SIG-M5 (cell line): ENCODE measurements around the gene ATG9A.
"Not testable (repeated sequence)": the region's sequence is repeated elsewhere in the genome, so short reads cannot be mapped to it uniquely, and the experiment has no call there.

Source experiments
- DNase-seq: peaks from one replicate; lab custom pipeline; 2025; lab: John Stamatoyannopoulos, UW

ATG9A gene

DNA sequence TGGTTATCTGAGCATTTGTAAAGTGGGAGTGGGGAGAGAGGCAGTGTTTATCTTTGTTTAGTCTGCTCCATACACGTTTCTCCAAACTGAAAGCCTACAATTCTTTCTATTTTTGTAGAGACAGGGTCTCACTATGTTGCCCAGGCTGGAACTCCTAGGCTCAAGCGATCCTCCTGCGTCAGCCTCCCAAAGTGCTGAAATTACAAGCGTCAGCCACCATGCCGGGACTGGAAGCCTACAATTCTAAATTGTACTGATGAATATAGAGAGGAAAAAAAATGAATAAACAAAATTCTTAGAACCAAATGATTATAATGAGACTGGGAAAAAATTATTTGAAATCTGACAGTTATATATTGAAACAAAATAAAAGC, 24.3 kb downstream of the ATG9A start:
- DNase-seq, result no peak

DNA sequence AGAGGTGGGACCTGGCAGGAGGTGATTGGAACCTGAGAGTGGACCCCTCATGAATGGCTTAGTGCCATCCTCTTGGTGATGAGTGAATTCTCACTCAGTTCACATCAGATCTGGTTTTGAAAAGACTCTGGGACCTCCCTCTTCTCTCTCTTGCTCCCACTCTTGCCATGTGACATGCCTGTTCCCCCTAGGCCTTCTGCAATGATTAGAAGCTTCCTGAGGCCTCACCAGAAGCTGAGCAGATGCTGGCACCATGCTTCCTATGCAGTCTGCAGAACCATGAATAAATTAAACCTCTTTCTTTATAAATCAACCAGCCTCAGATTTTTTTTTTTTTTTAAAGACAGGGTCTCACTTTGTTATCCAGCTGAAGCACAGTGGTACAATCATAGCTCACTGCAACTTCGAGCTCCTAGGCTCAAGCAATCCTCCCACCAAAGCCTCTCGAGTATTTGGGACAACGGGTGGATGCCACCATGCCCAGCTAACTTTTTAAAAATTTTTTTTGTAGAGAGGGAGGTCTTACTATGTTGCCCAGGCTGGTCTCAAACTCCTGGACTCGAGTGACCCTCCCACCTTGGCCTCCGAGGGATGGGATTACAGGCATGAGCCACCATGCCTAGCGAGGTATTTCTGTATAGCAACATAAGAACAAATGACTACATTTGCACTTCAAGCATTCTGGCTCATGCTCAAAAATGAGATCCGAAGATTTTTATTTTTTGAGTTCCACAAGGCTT, 24.8 kb downstream of the ATG9A start:
- no peak for DNase-seq

DNA sequence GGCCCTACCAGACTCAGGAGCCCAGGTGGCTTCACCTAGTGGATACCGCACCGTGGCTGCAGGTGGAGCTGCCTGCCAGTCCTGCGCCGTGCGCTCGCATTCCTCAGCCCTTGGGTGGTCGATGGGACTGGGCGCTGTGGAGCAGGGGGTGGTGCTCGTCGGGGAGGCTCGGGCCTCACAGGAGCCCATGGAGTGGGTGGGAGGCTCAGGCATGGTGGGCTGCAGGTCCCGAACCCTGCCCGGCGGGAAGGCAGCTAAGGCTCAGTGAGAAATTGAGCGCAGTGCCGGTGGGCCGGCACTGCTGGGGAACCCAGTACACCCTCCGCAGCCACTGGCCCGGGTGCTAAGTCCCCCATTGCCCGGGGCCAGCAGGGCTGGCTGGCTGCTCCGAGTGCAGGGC, 28.1 kb downstream of the ATG9A start:
- not testable (repeated sequence) for DNase-seq

DNA sequence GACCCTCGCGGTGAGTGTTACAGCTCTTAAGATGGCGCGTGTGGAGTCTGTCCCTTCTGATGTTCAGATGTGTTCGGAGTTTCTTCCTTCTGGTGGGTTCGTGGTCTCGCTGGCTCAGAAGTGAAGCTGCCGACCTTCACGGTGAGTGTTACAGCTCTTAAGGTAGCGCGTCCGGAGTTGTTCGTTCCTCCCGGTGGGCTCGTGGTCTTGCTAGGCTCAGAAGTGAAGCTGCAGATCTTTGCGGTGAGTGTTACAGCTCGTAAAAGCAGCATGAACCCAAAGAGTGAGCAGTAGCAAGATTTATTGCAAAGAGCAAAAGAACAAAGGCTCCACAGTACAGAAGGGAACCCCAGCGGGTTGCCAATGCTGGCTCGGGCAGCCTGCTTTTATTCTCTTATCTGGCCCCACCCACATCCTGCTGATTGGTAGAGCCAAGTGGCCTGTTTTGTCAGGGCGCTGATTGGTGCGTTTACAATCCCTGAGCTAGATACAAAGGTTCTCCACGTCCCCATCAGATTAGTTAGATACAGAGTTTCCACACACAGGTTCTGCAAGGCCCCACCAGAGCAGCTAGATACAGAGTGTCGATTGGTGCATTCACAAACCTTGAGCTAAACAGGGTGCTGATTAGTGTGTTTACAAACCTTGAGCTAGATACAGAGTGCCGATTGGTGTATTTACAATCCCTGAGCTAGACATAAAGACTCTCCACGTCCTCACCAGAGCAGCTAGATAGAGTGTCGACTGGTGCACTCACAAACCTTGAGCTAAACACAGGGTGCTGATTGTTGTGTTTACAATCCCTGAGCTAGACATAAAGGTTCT, 28.7 kb downstream of the ATG9A start:
- DNase-seq, result not testable (repeated sequence)

DNA sequence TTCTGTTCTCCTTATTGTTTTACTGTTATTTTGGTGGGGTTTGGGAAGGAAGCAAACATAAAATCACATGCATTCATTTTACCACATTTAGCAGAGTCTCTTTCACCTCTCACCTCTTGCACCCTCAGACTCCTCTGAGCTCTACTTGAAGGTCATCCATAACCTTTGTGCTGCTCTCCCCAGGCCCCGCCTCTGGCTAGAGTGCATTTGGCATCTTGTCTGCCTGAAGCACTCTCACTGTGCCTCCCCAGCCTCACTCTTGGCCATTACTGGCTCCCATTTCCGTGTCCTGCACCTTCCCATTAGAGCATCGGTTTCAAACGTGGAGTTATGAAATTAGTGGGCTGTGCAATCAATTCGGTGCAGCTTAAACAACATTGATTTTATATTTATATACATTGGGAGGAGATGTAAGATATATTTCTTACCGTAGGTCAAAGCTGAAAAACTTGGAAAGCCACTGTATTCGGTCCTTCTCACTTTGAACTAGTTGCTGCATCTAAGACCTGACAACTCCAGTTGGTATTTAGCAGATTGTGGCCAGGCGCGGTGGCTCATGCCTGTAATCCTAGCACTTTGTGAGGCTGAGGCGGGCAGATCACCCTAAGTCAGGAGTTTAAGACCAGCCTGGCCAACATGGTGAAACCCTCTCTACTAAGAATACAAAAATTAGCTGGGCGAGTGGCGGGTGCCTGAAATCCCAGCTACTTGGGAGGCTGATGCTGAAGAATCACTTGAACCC, 29.8 kb downstream of the ATG9A start:
- DNase-seq, result no peak

DNA sequence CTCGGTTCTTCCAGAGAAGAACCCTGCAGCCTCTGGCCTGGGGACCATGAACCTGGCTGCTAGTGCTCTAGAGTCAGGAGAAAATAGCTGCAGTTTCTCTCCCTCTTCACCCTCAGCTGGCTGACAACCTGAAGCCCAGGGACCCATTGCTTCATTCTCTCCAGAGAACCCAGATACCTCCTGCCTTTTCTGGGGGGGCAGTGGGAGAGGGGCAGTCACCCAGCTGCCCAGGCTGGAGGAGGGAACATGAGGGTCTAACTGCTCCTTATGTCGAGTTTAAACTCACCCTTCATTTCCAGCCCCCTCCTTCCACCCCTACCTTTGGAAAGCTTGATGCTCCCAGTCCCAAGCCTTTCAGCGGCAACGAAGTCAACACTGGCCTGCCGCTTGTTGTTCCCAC, 30.5 kb downstream of the ATG9A start:
- no peak for DNase-seq

DNA sequence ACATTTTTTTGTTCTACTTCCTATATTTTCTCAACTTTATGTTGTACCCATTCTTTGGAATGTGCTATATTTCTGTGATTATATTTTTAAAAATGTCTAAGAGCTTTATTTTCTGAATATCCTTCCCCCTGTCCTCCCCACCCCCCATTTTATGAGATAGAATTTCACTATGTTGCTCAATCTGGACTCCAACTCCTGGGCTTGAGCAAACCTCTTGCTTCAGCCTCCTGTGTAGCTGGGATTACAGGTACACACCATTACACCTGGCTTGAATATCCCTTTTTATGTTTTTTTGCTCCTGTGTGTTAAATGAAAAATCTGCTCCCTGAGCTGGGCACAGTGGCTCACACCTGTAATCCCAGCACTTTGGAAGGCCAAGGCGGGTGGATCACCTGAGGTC, 32.0 kb downstream of the ATG9A start:
- no peak for DNase-seq

DNA sequence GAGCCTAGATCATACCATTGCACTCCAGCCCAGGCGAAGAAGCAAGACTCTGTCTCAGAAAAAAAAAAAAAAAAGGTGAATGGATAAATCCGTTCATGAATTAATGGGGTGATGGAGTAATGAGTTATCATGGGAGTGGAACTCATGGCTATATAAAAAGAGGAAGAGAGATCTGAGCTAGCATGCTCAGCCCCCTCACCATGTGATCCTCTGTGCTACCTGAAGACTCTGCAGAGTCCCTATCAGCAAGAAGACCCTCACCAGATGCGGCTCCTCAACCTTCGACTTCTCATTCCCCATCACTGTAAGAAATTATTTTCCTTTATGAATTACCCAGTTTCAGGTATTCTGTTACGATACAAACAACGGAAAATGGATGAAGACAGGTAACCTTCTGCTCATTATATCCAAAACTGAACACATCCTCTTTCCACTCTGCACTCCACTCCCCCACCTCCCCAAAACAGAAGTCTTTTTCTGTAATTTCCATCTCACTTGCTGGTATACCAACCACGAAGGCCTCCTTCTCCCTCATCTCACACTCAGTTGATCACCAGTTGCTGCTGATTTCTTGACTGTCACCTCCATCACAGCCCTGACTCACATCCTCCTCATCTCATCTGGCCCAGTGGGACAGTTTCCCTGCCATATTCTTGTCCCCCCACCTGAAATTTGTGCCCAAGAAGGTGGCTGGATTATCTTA, 42.5 kb downstream of the ATG9A start:
- no peak for DNase-seq

DNA sequence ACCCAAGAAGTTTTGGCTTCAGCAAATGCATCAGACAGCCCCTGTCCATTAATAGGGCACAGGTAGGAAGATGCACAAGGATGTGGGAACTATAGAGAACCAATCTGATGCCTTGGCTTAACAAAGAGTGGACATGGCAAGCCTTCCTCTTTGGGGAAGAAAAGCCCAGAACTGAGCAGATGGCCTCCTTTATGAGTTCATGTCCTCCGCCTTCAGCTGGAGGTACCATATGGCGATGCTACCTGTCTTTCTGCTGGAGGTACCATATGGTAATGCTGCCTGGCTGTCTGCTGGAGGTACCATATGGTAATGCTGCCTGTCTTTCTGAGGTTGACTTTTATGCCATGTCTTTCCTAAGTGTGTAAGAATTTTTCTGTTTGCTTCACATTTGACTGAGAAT, 45.3 kb downstream of the ATG9A start:
- DNase-seq, result no peak

DNA sequence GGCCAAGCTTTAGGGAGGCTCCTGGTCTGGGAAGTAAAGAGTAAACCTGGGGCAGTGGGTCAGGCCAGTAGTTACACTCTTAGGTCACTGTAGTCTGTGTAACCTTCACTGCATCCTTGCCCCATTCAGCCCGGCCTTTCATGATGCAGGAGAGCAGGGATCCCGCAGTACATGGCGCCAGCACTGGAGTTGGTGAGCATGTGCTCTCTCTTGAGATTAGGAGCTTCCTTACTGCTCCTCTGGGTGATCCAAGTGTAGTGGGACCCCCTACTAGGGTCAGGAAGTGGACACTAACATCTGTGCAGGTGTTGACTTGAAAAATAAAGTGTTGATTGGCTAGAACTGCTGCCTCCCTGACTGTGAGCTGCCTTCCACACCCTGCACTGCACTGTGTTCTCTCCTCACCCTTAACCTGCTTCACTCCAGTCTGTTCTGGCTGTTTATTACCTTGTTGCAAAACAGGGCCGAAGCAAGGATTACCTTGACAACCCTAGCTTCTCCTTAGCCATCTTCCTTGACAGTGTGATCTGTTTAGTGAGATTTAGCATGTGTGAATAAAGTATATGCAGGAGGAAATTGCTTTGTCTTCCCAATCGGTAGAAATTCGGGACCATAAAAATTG, 46.2 kb downstream of the ATG9A start:
- no peak for DNase-seq

DNA sequence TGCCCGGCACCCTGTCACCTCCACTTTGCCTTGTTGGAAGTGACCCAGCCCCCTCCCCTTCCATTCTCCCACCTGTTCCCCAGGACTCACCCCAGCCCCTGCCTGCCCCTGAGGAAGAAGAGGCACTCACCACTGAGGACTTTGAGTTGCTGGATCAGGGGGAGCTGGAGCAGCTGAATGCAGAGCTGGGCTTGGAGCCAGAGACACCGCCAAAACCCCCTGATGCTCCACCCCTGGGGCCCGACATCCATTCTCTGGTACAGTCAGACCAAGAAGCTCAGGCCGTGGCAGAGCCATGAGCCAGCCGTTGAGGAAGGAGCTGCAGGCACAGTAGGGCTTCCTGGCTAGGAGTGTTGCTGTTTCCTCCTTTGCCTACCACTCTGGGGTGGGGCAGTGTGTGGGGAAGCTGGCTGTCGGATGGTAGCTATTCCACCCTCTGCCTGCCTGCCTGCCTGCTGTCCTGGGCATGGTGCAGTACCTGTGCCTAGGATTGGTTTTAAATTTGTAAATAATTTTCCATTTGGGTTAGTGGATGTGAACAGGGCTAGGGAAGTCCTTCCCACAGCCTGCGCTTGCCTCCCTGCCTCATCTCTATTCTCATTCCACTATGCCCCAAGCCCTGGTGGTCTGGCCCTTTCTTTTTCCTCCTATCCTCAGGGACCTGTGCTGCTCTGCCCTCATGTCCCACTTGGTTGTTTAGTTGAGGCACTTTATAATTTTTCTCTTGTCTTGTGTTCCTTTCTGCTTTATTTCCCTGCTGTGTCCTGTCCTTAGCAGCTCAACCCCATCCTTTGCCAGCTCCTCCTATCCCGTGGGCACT, 46.9 kb downstream of the ATG9A start:
- DNase-seq, result no peak

DNA sequence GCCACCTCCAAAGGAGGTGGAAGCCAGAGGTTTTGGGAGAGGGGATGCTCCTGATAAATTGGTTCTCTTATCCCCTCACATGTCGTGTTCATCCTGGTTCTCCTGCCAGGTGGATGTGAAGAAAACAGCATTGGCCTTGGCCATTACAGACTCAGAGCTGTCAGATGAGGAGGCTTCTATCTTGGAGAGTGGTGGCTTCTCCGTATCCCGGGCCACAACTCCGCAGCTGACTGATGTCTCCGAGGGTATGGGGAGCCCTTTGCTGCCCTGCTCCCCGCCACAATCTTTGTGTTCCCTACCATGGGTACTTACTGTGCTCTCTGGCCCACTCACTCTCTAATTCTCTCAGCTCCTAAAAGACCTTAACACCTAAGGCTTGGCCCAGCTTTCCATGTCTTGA, 47.9 kb downstream of the ATG9A start:
- no peak for DNase-seq

DNA sequence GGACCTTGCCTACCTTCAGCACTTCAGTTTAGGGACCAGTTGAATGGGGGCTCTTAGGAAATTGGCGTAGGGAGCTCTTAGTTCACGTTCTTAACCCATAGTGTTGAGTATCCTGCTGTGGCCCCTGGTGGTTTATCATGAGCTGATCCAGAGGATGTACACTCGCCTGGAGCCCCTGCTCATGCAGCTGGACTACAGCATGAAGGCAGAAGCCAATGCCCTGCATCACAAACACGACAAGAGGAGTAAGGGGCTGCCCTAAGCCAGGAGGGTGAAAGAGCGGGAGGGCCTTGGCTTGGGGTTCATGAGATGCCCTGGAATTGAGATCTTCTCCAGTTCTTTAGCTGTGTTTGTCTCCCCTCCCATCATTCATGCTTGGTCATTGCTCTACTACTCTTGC, 48.5 kb downstream of the ATG9A start:
- no peak for DNase-seq

DNA sequence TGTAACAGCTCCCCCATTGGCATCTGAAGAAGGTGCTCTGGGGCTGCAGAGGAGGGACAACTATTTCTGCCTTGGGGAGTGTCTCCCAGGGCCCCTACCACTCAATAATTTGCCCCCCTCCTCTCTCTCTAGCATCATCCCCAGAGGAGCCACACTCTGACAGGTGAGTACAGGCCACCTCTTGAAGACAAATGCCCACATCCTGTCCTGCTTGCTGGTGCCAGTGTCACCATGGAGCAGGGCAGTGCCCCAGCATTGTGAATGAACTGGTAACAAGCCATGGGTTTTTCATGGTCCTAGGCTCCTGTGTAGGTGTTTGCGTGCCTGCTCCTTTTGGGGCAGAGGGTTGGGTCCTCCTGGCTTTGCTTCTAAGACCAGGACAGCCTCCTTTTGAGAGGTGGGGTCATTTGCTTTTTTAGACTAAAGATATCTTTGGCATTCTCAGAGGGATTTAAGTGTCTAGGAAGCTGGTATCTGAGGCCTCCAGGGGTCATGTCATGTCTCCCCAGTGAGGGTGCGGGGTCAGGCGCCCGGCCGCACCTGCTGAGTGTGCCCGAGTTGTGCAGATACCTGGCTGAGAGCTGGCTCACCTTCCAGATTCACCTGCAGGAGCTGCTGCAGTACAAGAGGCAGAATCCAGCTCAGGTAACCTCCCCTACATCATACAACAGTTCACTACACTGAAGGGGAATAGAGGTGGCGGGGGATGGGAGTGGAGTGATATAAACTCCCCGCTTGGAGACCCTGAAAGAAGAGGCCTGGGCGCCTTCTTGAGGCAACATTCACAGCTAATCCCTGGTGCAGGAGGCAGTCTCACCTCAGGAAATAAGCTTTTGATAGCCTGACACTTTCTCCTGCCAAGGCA, 49.6 kb downstream of the ATG9A start:
- no peak for DNase-seq

DNA sequence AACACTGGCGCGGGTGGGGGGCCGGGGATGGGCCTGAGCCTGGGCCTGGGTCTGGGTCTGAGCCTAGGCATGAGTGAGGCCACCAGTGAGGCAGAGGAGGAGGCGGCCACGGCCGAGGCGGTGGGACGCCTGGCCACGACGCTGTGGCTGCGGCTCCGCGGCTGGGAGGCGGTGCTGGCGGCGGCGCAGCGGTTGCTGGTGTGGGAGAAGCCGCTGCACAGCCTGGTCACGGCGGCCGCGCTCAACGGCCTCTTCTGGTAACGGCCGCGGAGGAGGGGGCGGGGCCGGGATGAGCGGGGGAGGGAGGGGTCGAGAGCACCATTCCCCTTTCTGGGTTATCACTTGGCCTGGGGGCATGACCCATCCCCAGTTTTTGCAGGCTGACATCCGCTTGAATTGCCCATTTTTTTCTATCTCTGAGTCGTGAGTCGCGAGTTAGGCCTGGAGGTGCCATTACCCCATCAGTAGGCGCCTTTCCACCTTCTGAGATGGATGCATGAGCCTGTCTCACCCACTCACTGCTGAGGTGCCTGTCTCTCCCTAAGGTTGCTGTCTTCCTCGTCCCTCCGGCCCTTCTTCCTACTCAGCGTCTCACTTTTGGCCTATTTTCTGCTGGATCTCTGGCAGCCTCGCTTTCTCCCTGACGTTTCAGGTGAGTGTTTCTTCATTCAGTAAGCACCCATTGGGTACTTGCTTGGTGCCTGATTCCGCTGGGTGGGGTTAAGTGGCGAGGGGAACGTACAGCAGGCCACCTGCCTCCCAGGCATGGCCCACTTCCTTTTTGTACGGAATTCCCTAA, 50.9 kb downstream of the ATG9A start:
- no peak for DNase-seq

DNA sequence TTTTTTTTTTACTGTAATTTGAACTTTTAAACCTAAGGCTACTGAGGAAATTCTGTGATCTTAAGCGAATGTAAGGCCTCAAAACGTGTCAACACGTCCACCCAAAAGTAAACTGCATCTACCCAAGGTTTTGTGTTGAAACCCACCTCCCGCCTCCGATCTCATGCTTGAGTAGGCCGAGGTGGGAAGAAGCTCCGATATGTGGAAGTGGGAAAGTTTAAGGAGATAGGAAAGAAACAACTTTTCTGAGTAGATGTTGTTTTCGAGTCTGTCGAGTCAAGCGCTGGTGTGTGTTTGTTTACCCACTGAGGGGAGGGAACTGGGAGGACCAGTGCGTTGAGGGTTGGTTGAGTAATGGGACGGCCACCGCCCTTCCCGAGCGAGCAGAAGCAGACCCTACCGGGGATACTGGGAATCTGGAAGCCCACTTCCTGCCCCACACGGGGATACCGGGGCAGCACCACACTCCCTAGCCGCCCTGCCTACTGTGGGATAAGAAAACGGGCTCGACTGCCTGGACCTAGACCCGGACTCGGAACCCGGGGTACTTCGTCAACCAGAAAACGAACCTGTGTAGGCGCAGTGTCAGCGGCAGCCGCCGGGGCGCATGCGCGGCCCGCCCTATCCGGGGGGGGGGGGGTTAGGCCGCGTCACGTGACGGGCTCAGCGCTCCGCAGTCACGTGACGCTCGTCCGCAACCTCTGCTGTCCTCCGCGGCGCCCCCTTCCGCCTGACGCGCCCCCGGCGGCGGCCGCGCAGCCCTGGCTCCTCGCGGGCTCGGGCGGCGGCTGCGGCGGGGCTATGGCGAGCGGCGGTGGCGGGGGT, 51.7 kb downstream of the ATG9A start, which contains the start of gene RETREG2:
Gene RETREG2 (plus strand): TSS at position 724 of the 825 bp plus-strand sequence. CDS start 78 bp downstream, at position 802.
- peak; percentile 27 for DNase-seq

DNA sequence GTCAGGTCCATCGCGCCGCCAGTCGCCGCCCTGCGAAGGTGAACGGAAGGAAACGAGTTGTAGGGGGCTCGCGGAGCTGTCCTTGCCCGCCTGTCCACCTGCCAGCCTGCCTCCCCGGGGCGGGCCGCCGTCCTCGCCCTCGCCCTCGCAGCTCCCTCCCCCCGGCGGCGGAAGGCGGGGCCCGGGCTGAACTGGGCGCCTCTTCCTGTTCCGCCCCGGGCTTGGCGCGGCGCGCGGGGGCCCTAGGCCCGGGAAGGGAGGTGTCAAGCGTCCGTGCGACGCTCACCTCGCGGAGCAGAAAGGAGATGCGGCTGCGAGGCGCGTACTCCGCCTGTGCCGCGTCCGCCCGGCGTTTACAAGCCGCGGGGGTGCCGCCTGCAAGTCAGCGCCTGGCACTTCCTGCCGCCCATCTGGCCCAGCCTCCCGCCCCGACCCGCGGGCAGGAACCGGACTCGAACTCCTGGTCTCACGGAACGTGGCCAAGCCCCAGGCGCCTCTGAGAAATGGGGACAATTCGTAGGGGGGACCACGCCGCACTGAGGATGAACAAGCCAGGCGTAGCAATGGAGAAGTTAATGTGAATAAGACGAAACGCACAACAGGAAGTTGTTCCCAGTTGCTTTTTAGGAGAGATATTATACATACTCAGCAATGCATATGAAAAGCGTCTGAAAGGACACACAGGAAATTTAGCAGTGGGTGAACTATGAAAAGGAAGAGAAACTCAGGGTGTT, 52.5 kb downstream of the ATG9A start, which contains the start of gene CNPPD1:
Gene CNPPD1 (minus strand): TSS at position 108 of the 734 bp plus-strand sequence. CDS start 97 bp downstream, at position 11.
- peak; percentile 47 for DNase-seq
